ENCODE measurements around the gene APOB.
"Not testable (repeated sequence)": the region's sequence is repeated elsewhere in the genome, so short reads cannot be mapped to it uniquely, and the experiment has no call there.

The APOB gene

DNA sequence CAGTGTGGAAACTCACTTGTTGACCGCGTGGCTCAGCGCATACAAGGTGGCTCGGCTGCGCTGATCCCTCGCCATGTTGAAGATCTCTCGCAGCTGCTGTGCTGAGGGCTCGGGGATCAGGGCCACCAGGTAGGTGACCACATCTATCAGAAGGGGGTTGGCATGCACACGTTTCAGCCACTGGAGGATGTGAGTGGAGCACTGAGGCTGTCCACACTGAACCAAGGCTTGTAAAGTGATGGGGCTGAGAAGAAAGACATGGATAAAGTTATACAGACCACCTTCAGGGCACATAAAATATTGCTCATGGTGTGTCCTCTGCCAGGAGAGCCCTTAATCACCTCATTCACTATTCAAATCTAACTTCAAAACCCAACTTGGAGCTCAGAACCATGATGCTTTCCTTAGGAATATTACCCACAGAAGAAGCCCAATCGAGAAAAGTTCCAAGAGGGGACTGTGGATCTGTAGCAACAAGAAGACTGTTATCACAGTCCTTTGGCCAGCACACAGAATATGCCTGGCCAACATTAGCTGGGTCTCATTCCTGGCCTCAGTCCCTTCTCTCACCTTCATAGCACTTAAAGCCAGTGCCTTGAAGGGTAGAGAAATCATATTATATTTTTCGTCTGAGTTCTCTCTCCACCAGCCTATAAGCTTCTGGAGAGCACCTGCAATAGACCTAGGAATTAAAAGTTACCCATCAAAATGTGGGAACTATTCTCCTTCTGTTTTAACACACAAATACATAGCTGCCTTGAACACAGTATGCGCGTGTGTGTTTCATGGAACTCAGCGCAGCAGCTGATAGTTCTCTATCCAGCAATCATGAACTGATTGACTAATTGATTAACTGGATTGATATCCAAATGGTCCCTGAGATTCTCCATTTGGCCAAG, 11.3 kb downstream of the APOB start:
- no peak for DNase-seq (ENCODE audit: low spot score)

DNA sequence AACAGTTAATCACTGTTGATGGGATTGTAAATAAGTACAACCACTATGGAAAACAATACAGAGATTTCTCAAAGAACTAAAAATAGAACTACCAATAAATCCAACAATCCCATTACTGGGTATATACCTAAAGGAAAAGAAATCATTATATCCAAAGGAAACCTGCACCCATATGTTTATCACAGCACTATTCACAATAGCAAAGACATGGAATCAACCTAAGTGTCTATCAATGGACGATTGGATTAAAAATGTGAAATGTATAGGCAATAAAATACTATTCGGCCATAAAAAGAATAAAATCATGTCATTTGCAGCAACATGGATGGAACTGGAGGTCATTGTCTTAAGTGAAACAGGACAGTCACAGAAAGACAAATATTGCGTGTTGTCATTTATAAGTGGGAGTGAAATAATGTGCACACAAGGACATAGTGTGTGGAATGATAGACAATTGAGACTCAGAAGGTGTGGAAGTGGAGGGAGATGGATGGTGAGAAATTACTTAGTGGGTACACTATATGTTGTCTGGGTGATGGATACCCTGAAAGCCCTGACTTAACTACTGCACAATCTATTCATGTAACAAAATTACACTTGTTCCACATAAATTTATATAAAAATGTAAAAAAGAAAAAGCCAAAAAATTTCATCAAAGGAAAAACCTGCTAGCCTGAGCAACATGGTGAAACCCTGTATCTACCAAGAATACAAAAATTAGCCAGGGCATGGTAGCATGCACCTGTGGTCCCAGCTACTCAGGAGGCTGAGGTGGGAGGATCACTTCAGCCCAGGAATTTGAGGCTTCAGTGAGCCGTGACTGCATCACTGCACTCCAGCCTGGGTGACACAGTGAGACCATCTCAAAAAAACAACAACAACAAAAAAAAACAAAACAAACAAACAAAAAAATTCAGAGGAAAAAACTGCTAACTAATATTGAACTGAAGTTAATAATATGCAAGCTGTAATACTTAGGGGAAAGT, 12.6 kb downstream of the APOB start:
- DNase-seq (ENCODE audit: low spot score), result no peak

DNA sequence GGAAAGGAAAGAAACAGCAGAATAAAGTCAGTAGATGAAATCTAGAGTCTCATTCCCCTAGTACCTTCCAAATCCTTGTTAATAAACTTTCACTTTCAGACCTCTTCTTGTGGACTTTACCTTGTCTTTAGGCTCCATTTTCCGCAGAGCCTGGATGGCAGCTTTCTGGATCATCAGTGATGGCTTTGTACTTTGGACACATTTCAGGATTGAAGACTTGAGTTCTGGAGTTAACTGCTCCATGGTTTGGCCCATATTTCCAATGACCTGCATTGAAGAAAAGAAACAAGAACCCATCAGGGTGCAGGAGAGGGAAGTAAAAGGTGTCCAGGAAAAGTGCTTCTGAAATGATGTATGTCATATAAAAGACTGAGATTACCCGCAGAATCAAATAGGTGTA, 14.4 kb downstream of the APOB start:
- no peak for DNase-seq (ENCODE audit: low spot score)

DNA sequence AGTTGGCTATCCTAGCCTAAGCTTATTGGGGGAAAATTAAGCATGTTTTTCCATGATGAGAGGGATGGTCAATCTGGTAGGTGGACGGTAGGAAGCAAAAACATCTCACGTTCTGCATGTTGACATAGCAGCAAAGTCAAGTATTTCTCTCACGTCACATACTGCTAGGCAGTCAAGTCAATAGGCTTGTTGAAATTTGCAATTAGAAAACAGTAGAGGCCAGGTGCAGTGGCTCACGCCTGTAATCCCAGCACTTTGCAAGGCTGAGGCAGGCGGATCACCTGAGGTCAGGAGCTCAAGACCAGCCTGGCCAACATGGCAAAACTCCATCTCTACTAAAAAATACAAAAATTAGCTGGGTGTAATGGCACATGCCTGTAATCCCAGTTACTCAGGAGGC, 14.9 kb downstream of the APOB start:
- not testable (repeated sequence) for DNase-seq (ENCODE audit: low spot score)

DNA sequence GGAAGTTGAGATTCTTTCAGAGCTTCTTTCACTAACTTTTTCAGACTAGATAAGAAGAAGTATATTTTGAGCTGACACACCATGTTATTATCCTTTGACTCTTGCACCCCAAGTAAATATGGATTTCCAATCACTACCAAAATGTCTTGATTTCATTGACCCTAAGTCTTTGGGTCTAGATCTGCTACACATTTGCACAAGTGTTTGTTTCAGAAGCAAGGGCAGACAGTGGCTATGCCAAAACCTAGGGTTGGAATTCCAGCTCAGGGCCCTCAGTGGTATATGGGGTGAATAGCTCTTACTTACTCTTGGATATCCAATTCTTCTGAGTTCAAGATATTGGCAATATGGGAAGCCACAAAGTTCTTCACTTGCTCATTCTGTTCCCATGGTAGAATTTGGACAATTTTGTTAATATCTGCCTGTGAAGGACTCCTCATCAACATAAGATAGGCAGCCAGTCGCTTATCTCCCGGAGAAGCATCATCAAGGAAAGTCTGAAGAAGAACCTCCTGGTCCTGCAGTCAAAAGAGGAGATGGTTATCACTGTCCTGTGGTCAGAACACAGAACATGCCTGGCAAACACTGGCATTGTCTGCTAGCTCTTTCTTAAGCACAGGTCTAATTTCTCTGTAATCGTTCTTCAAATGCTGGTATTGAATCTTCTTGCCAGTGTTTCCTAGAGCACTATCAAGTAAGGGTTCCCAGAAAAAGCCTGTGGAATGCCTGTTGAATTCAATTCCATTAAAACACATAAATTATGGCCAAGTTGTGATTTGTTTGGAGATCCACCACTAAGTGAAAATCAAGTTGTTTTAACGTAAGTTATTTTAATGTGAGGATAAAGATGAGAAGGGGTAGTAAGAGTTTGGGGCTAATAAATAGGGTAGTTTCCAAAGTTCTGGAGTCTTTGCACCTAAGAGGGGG, 15.6 kb downstream of the APOB start:
- DNase-seq (ENCODE audit: low spot score), result no peak

DNA sequence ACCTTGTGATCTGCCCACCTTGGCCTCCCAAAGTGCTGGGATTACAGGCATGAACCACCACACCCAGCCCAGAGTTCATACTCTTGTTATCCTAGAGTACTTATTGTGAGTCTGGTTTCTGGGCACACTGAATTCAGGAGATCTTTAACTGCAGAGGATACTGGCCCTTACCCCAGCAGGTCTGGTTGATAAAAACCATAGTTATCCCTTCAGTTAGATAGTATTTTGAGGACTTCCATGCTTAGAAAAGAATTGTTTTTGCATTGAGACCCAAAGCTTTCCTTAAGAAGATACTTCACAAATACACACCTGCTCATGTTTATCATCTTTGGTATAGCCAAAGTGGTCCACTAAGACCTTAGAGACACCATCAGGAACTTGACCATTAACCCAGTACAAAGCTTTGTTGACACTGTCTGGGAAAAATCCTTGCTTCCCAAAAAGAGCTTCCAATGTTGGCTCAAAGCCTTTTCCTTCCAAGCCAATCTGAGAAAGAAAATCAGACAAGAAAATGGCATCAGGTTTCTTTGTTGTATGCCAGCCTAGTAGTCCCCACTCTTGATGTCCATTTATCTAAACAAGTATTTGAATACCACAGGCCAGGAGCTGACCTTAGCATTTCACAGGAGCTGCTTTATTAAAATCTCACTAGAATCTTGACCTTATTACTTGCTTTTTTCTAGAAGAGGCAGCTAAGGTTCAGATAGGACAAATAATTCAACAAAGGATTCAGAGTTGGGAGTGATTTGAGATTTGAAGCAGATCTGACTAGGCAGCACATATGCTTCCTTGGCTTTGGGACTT, 17.2 kb downstream of the APOB start:
- no peak for DNase-seq (ENCODE audit: low spot score)

DNA sequence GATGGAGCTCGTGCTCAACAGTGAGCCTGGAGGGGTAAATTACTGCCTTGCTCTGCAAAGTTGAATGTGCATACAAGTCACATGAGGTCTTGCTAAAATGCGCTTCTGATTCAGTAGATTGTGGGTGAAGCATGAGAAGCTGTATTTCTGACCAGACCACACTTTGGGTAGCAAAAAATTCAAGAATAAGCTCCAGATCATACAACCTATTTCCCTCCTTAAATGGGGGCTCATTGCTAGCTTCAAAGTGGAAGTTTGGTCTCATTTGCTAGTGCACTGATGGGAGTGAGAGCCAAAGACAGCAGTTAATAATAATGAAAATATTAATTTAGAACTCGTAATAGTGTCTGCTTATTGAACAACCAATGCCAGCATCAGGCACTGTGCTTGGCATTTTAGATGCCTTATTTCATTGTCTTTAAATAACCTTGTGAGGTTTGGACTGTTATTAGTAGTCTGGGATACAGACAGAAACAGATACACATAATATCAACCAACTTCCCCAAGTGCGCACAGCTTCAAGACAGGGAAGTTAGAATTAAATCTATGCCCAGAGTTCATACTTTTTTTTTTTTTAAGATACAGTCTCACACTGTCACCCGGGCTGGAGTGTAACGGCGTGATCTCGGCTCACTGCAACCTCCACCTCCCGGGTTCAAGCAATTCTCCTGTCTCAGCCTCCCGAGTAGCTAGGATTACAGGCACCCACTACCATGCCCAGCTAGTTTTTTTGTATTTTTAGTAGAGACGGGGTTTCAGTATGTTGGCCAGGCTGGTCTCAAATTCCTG, 18.0 kb downstream of the APOB start:
- no peak for DNase-seq (ENCODE audit: low spot score)

DNA sequence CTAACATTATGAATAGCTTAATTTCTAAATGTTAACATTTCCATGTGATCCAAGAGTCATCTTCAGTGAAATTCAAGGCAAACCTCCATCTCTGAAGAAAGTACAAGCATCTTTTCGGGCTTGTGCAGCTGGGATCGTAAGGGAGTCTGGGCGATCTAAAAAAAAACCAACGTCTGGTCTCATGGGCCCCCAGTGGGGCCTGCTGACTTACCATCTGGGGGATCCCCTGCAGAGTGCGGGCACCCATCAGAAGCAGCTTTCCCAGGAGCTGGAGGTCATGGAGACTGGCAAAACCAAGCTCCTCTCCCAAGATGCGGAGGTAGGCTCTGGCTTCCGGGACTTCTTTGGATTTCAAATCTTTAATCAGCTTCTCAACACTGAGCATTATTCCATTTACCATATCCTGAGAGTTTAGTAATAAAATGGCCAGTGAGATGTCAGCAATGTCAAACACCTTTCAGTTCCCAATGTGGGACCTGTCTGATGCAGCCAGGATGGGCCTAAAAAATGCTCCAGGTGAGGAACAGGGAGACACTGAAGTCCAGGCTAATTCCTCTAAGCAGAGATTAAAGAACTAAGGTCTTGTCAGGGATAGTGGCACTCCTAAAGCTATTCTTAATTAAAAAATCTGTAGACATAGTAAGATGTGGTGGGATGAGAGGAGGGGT, 19.0 kb downstream of the APOB start:
- no peak for DNase-seq (ENCODE audit: low spot score)

DNA sequence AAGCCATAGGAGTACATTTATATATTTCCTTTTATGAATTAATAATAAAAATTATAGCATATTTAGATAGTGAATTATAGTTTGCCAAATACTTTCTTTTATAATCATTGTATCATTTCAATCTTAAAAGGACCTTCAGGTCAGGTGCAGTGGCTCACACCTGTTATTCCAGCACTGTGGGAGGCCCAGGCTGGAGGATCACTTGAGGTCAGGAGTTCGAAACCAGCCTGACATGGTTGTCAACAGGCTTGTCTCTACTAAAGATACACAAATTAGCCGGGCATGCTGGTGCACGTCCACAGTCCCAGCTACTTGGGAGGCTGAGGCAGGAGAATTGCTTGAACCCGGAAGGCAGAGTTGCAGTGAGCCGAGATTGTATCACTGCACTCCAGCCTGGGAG, 19.7 kb downstream of the APOB start:
- no peak for DNase-seq (ENCODE audit: low spot score)

DNA sequence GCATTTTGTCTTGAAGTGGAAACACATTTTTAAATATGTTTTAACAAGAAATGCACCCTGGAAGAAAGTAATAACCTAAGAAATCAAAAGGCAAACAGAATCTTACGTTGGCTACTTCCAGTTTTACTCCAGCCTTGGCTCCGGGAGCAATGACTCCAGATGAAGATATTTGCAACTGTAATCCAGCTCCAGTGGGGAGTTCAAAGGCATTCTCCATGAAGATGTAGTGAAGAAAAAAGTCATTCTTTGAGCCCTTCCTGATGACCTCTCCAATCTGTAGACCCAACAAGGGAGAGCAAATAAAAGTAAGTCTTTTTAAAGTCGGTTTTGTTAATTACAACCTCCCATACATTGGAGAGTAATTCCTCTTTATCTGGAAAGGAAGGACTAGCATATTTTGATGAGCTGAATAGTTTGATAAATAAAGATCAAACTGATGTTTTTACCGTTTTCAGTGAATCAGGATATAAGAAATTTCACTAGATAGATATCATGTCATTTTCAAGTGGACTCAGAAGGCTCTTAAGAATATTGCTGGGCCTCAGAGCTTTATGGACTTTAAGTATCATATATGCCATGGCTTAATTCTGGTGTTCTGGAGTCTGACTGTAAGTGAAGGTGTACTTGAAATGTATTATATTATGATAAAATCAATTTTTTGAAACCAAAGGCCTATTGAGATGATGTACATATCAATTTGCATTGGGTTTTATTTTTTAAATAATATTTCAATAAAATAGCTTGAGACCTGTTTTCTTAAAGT, 20.3 kb downstream of the APOB start:
- DNase-seq (ENCODE audit: low spot score), result no peak

DNA sequence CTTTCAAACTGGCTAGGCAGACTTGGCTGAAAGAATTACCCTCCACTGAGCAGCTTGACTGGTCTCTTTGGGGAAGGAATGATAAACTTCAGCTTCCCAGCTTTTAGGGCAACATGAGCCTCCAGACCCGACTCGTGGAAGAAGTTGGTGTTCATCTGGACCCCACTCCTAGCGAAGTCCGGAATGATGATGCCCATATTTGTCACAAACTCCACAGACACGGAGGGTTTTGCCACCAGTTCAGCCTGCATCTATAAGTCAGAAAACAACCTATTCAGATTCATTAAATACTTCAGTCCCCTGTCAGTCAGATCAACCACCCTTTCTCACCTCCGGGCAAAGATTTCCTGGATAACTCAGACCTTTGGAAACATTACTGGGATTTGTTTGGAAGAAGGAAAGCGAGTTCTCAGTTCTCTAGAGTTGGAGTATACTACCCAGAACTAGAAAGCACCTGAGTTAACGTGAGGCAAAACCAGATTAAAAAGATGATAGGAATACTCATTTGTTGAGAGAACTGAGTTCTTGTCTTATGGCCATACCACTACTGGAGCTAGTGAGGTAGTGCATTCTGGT, 21.0 kb downstream of the APOB start:
- no peak for DNase-seq (ENCODE audit: low spot score)

DNA sequence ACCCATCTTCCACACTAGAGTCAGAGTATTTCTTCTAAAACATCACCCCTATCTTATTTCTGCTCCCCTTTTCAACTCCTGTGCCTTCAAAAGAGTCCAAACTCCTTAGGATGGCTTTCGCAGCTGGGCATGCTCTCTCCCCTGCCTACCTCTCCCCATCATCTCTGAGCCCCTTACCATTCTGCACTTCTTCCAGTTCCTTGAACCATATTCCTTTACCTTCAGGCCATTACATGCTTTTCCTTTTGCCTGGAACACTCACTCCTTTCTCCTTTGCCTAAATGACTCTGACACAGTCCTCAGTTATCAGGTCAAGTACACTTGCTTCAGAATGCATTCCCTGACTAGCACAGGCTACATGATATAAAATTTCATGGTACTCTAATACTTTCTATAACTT, 22.4 kb downstream of the APOB start:
- no peak for DNase-seq (ENCODE audit: low spot score)

DNA sequence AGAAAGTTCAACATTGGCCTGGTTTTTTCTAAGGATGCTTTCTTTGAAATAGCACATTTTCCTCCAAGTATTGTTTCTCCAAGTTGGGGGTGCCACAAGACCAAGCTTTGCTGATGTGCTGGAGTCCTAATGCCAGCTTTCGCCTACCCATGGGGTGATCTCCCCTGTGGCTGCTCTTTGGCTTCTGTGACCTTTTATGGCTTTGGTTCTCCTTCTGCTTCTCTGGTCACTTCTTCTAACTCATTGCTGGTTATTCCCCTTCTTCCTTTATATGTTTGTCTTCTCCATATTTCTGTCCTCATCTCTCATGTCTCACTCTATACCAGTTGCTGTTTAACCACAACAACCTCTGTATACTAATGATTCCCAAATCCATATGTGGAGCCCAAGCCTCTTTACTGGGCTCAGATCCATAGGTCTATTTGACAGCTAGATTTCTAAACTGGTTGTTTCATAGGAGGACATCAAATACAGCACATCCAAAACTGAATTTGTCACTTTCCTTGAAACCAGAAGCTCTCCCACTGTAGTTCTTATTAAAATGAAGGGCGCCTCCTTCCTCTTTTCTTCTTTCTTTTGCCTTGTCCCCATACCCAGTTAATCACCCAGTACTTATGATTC, 23.1 kb downstream of the APOB start:
- DNase-seq (ENCODE audit: low spot score), result no peak

DNA sequence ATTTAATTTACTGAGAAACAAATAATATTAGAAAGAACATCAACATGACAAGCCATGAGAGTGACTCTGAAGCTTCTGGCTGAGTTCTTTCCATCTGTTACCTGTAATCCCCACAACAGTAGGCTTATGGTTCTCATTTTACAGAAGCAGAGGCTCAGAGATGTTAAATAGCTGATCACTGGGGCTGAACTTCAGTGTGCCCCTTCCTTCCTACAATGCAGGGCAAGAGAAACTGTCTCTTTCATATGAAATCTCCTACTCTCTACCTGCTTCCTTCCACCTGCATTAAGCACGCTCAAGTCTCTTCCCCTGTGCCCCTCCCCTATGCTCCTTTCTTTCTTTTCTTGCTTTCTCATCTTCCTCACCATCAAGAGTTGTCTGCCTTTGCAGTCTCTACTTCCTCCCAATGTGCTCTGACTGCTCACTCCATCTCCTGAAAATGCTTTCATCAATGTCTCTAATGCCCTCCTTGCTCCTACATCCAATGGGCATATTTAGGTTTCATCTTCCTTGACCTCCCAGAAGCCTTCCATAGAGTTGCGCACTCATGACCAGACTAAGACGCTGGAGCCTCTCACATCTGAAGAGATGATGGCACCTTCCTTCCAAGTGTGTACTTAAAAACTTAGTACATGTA, 23.7 kb downstream of the APOB start:
- no peak for DNase-seq (ENCODE audit: low spot score)

DNA sequence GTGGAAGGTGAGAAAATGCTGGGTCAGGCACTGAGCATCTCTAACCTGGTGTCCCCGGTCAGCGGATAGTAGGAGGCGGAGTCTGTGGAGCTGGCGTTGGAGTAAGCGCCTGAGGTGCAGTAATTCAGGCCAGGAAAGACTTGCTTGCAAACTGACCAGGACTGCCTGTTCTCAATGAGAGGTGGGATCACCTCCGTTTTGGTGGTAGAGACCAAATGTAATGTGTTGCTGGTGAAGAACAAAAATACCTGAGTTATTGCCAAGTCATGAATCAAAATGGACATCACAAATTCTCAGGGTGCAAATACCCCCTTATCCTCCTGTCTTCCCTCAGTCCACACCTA, 24.2 kb downstream of the APOB start:
- DNase-seq (ENCODE audit: low spot score), result no peak

DNA sequence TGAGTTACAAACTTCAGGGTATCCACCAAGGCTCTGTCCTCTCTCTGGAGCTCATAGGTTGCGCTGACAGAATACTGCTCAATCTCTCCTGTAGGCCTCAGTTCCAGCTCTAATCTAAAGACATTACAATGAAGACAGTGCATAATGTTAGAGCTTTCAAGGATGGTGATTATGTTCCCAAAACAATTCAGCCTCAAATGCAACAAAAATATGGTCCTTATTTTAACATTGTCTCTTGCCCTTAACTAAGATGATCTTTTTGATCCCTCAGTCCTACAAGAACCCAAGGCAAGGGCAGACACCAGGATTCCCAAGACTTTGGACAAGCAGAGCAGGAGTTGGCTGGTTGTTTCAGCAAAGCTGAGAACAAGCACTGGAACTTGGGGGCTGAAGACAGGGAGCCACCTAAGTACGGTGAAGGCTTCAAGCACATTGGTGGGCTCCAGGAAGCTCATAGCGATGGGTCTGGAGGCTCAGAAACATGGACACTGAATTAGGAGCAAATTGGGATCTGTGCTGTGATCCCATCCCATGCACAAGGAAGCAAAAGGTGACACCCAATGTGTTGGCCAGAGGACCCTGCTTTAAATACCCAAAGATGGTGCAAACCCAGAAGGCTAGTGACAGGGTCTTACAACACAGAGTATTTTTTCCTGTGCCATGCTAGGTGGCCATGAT, 24.7 kb downstream of the APOB start:
- no peak for DNase-seq (ENCODE audit: low spot score)

DNA sequence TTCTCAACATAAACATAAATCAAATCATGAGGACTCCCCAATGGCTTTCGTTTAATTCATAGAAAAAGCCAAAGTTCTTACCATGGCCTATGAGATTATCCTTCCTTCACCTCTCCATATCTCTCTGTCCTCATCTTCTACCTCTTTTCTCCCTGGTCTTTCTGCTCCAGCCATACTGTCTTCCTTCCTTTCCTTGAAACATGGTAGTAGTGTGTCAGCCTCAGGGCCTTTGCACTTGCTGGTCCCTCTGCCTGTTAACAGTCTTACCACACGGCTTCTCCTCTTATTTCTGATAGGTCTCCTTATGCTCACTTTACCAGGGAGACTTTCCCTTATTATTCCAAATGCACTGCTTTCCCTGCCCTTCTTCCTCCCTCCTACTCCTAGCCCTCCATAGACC, 25.6 kb downstream of the APOB start:
- no peak for DNase-seq (ENCODE audit: low spot score)
